ENCODE data around the gene SLC35A3. TPM values are rescaled to one million over a fixed set of nuclear protein-coding genes. Genes with fewer than 3 reads are reported as not detected.

The SLC35A3 gene
- total RNA-seq, 1 donor from 2014 or later = 23.8 TPM

- ATAC-seq = no peak
- intact Hi-C loops (cut with DNase I) = no loop called here
- no peak for DNase-seq (ENCODE audit: low spot score)
Measured at GRCh38 chr1:100065183-100065968, 95.6 kb downstream of the SLC35A3 start.

GRCh38 chr1:100065969-100066227 lies 96.1 kb downstream of the SLC35A3 start:
- intact Hi-C loops (cut with DNase I) = no loop called here
- no peak for DNase-seq (ENCODE audit: low spot score)
- ATAC-seq = no peak

DNA sequence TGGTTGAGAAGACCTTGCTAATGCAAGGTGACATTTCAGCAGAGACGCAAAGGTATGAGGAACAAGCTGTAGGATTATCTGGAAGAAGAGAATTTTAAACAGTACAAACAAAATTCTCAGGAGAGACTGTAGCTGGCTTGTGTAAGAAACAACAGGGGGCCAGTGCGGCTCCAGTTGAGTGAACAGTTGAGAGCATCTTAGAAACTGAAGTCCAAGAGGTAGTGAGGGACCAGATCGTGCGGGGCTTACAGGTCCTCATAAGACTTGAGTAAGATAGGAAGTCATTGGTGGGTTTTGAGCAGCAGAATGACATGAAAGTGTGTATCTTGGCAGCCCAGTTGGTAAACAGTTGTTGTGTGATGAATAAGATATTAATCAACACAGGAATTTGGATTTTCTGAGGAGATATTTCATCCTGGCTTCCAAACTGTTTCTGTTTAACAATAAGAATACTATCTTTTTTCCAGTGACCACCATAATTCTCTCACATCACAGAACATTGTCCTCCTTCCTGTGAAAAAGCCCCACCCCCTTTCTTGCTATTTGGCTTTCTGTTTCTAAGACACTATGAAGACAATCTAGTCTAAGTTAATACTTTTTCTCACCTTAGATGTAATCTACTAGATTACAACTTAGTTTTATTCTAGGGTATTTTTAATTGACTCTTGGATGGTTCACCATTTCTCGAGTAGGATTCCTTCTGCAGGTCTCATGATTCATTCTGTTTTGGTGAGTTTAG lies 100.6 kb downstream of the SLC35A3 start:
- no peak for ATAC-seq
- no peak for DNase-seq (ENCODE audit: low spot score)
- intact Hi-C loops (cut with DNase I) = no loop called here

GRCh38 chr1:100073531-100073930 lies 103.7 kb downstream of the SLC35A3 start:
- ATAC-seq = no peak
- intact Hi-C loops (cut with DNase I) = no loop called here
- no peak for DNase-seq (ENCODE audit: low spot score)

GRCh38 chr1:100074604-100075395 lies 105.0 kb downstream of the SLC35A3 start:
- intact Hi-C loops (cut with DNase I) = no loop called here
- DNase-seq (ENCODE audit: low spot score) (no peak), ATAC-seq (no peak)

- no peak for DNase-seq (ENCODE audit: low spot score)
- intact Hi-C loops (cut with DNase I) = no loop called here
- no peak for ATAC-seq
Measured at GRCh38 chr1:100075773-100076172, 106.0 kb downstream of the SLC35A3 start.

- DNase-seq (ENCODE audit: low spot score) = no peak
- ATAC-seq = no peak
- intact Hi-C loops (cut with DNase I) = no loop called here
Measured at GRCh38 chr1:100076319-100076718, 106.5 kb downstream of the SLC35A3 start.

DNA sequence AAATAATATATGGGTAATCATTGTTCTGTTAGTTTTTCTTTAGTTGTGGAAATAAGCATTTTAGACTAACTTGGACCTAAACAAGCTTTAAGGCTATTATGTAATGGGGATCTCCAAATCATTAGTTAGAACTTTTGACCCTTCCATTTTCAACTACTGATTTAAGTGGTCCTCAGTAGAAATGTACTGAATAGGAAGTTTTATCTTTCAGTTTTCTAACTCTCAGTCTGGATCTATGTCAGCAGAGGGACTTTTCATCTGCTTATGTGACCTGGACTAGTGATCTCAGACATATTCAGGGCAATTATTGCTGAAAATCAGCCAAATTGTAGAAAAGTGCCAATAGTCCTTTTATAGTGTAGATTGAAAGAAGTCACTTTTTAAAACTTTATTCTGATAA lies 106.9 kb downstream of the SLC35A3 start:
- intact Hi-C loops (cut with DNase I) = no loop called here
- no peak for ATAC-seq
- DNase-seq (ENCODE audit: low spot score) = no peak

- ATAC-seq = no peak
- intact Hi-C loops (cut with DNase I) = no loop called here
- no peak for DNase-seq (ENCODE audit: low spot score)
Measured at GRCh38 chr1:100077531-100077930, 107.7 kb downstream of the SLC35A3 start.

- intact Hi-C loops (cut with DNase I) = no loop called here
- DNase-seq (ENCODE audit: low spot score) (no peak), ATAC-seq (no peak)
Measured at GRCh38 chr1:100080331-100080730, 110.5 kb downstream of the SLC35A3 start.

Other genes with a start within 250 kb of the SLC35A3 start
- gene FRRS1, start 203.4 kb upstream of the SLC35A3 start, total RNA-seq = 6.4 TPM
- 16.9 TPM for gene AGL, start 119.6 kb upstream of the SLC35A3 start, total RNA-seq
- gene SASS6, start 162.9 kb downstream of the SLC35A3 start, total RNA-seq = 3.1 TPM
- gene TRMT13, start 163.2 kb downstream of the SLC35A3 start, total RNA-seq = 25.8 TPM
- gene LRRC39, start 208.3 kb downstream of the SLC35A3 start, total RNA-seq = 1.7 TPM